Superior temporal gyrus (tissue), 1 donor: ENCODE data around the gene PARVA.

Experiments
- DNase-seq: peaks from one replicate; pipeline ENCODE4 v3.0.0-alpha.2; 2016; ENCODE audit errors: extremely low spot score

Gene PARVA

DNA sequence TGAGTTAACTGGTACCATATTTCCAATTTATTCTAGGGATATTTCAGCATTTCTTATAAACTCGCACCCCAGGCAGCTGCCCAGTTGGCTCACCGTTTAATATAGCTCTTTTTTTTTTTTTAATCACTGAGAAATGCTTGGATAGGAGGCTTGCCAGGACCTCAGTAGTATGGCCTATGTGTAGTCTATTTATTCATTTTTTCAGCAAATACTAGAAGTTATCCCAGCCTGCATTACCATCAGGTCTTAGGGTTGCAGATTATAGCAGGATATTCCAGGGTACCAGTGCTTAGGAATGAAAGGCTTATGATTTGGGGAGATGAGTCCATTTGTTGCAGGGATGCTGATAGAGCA is 26.6 kb downstream of the PARVA start:
- DNase-seq, result no peak

DNA sequence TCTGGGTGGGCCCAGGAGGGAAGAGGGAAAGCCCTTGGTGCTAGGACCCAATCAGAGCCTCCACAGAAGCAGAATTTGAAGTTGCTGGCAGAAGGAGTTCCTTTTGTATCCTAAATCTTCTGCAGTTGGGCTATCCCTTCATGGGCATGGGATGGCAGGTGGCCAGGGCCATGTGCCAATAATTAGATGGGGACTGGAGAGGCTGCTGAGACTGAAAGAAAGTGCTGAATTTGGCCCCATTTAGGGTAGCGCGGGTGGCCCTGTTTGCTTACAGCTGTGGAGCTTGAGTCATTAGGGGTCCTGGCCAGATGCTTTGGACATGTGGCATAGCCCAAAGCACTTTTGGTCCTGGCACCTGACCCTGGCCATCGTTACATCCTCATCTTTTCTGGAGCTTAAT is 27.1 kb downstream of the PARVA start:
- no peak for DNase-seq

DNA sequence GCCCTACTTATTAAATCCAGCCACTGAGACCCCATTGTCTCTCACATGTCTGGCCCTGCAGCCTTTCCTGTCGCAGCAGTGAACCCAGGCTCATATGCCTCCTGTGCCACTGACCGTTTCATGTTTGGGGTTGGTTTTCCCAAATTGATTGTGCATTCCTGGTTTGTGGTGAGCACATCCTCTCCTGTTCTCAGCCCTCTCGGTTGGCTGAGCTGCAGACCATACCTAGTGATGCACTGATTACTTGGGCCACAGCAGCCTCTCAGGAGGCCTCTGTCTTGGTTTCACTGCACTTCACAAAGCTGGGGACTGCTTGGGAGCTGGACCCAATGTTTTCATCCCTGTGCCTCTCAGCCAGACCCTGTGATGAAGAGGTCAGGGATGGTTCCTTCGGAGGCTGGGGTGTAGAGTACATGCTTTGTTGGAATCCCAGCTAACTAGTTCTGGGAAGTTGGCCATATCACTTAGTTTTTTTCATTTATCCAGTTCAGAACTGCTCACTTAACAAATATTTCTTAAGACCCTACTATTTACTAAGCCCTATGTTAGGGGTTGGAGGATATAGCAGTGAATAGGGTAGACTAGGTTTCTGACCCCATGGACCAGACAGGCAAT is 30.9 kb downstream of the PARVA start:
- DNase-seq, result no peak

GRCh38 chr11:12409621-12410005 is 32.2 kb downstream of the PARVA start:
- no peak for DNase-seq

DNA sequence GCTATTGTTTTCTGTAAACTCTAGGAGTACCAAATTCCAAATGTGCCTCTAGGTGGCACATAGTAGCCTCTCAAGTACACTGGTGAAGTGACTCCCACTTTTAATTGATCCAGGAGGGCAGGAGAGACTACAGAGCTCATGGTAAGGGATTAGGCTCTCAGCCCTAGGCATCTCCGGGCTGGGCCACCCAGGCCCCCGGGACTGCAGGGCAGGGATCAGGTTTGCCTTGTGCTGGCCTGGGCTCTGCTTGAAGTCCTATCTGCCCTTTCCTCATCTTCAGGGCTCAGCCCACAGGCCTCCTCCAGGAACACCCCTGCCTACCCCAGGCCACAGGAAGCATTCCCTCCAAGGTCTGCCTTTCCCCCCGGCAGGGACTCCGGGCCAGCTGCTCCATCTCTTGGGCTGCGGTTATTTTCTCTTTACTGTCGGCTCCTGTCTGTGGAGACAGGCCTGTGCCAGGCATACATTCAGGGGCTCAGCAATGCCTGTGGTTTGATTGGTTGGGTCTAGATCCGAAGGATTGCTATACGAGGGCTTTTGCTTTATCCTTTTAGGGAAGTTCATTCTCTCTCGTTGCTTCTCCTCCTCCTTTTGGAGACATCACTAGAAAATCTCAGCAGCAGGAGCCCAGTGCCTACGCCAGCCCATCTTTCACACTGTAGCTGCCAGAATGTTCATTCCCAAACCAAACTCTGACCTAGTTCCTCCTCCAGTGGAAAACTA is 32.8 kb downstream of the PARVA start:
- peak; percentile 67 for DNase-seq

- no peak for DNase-seq
These were observed 34.0 kb downstream of the PARVA start for GRCh38 chr11:12411393-12411792.

DNA sequence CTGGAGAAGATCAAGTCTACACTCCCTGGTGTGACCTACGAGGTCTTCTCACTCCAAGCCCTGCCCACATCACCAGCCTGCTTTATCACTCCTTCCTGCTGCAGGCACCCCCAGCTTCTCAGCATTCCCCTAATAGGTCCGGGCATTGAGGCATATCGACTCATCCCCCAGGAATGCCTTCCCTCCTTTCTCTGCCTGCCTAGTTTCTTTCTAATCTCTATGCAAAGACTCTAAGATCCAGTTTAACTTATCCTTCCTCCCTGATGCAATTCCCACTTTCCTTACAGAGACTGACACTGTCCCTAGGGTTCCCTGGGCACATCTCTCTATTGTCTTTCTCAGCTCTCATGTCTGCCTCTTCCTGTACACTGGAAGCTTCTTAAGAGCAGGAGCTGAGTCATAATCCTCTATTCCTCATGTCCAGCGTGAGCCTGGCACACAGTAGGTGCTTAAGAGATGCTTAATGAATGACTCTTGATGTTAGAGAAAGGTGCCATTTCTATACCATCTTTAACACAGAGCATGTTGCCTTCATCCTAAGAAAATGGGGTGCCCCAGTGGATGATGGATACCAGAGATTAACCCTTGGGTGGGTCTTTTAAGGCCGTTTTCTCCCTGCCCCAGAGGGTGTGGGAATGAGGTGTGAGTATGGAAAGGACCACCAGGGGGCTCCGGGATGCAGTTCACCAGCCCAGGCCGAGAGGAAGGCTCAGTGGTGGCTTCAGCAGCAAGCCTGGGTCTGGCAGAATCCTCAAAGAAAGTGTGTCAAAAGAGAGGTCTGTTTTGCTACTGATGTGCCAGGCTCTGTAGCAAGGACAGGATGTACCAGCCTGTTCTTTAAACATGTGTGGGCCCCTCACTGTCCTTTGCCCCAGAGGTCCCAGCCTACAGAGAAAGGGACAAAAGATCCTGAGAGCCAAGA is 34.7 kb downstream of the PARVA start:
- DNase-seq, result peak; percentile 33

- no peak for DNase-seq
These were observed 36.0 kb downstream of the PARVA start for GRCh38 chr11:12413141-12414052.

- DNase-seq, result no peak
These were observed 37.2 kb downstream of the PARVA start for GRCh38 chr11:12414611-12415010.

DNA sequence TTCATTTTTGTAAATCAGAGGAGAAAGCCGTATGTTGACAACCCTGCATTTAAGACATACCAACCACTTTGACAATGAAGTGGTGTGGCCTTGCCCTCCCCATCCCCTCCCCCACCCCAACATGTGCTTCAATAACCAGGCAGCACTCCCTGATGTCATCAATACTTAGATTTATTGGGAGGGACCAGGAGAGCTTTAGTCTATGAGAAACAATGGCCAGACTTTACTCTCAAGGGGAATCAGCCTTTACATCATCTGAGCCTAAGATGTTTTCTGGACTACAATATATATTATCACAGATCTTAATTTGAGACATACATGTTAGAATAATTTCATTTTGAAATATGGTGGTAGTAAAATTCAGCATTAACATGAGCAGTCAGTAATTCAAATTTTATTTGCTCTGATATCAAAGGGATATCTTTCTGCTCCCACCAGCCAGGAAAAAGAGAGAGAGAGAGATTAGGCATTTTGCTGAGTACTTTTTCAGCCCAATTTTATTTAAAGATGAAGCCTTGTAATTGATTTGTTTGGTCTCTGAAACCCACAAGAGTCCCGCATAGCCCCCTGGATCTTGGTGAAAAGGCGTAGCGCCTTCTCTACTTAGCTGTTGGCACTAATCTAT is 38.1 kb downstream of the PARVA start:
- DNase-seq, result no peak

DNA sequence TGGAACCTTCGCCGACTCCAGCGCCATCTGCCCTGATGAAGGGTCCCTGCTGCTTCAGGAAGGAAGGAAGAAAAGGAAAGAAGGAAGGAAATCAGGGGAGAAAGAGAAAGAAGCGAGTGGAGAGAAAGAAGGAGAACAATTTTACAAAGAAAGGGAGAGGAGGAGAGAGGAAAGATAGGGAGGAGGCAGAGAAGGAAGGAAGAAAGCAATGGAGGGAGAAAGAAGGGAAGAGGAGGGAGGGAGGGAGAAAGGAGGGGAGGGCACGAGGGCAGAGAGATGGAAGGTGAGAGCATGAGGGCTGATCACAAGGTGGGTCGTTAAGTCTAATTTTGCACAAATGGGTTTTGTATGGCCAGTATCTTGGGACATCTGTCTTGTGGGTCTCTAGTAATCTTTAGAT is 39.2 kb downstream of the PARVA start:
- DNase-seq, result no peak

- no peak for DNase-seq
These were observed 40.6 kb downstream of the PARVA start for GRCh38 chr11:12417691-12418611.

GRCh38 chr11:12420040-12420439 is 42.7 kb downstream of the PARVA start:
- no peak for DNase-seq

DNA sequence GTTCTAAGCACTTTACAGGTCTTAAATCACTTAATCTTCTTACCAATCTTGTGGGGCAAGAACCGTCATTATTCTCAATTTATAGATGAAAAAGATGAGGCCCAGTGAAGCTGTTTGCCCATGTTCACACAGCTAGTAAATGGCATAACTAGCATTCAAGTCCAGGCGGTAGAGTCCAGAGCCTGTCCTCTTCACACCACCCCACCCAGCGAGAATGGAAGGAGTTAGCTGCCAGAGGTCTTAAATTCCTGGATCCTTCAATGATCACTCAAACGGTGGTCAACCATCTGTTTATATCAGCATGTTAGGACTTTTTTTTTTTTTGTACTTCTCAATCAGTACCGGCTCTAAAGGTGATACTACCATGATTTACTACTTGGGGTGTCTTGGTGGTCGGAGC is 43.3 kb downstream of the PARVA start:
- no peak for DNase-seq

DNA sequence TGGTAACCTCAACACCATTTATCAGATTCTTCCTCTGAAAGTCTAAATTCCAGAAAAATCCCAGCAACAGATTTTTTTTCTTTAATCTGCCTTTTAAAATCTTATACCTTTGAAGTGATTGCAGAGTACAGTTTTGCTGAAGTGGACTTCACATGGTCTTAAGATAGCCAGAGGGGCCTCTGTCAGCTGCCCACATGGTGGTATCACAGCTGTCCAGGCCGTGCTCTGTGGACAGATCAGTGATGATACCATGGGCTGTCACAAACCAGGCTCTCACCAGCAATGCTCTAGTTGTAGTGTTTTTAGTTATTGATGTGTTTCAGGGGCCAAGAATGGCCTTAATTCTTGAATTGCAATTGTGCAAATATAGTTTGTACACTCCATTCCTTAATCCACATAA is 44.0 kb downstream of the PARVA start:
- DNase-seq, result no peak

- DNase-seq, result no peak
These were observed 48.8 kb downstream of the PARVA start for GRCh38 chr11:12426176-12426575.

GRCh38 chr11:12429155-12429554 is 51.8 kb downstream of the PARVA start:
- no peak for DNase-seq

DNA sequence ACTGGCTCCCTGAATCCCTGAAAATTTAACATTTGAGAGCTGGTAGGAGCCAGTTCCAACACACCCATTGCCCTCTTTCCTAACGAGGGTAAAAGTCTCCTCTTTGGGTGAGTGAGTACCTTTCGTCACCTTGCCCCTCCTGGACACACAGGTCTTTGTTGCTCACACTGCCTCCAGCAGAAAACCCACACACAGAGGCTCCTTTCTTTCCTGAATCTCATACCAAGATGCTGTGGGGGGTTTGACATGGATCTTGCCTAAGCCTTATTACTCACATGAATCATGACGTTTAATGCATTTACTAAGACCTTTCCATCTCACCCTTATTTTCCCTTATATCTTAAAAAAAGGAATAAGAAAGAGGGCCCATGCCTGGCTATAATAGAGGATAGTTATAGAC is 53.0 kb downstream of the PARVA start:
- no peak for DNase-seq

GRCh38 chr11:12430954-12431595 is 53.7 kb downstream of the PARVA start:
- DNase-seq, result no peak

- DNase-seq, result no peak
These were observed 55.1 kb downstream of the PARVA start for GRCh38 chr11:12432507-12432906.
